Panc1 (cell line): ENCODE measurements around the gene SLC25A42. TPM values are rescaled to one million over a fixed set of nuclear protein-coding genes. Genes with fewer than 3 reads are reported as not detected.

Experiments
- ATAC-seq: fragments of 200-7000 bp; cut with Tn5 transposase; 2 replicates; pipeline ENCODE4 v1.9.1; 2020; ENCODE audit warnings: mild to moderate bottlenecking, moderate library complexity
- BruUV-seq: library from RNA; stranded (reverse); fragments of 400-500 nt; replicated peaks from 2 replicates; lab custom pipeline; 2021; lab: Mats Ljungman, UMichigan
- CTCF ChIA-PET: fragments of 300-600 bp; sonication (Branson Sonifier 250); formaldehyde crosslinking; loops from one replicate; lab custom pipeline; 2022; ENCODE audit warnings: antibody characterized with exemption; lab: Charles Lee
- POLR2A ChIA-PET: fragments of 300-600 bp; sonication (Branson Sonifier 250); formaldehyde crosslinking; loops from one replicate; lab custom pipeline; 2022; ENCODE audit warnings: antibody characterized with exemption; lab: Charles Lee
- DNase-seq: peaks from one replicate; pipeline ENCODE4 v3.0.0-alpha.2; 2010; ENCODE audit warnings: low read depth, low spot score
- H3K27ac ChIP-seq: 2 replicates; pipeline ENCODE4 v1.5.1; 2011; ENCODE audit warnings: mild to moderate bottlenecking, low read length, inconsistent platforms
- H3K27me3 ChIP-seq: fragments of 200-500 bp; sonication (Bioruptor generic); 2 replicates; pipeline ENCODE4 v1.6.0; 2014; ENCODE audit warnings: low read length, inconsistent platforms; ENCODE audit not compliant: control insufficient read depth, insufficient read depth
- H3K36me3 ChIP-seq: fragments of 200-500 bp; sonication (Bioruptor generic); 2 replicates; pipeline ENCODE4 v1.5.1; 2014; ENCODE audit warnings: inconsistent platforms, mild to moderate bottlenecking, low read length, moderate library complexity; ENCODE audit not compliant: control insufficient read depth, insufficient read depth
- H3K4me1 ChIP-seq: 2 replicates; pipeline ENCODE4 v1.5.1; 2011; ENCODE audit warnings: inconsistent platforms, mild to moderate bottlenecking, low read length, moderate library complexity; ENCODE audit not compliant: control insufficient read depth, insufficient read depth
- H3K4me3 ChIP-seq, 2 experiments: 2 replicates each; pipeline ENCODE4 v1.5.1; 2011 to 2012; ENCODE audit warnings: low read depth in 2 of 2, low read length in 2 of 2, mild to moderate bottlenecking in 2 of 2, inconsistent platforms in 1 of 2, moderate library complexity in 1 of 2
- H3K9me3 ChIP-seq: fragments of 200-500 bp; sonication (Bioruptor generic); 2 replicates; pipeline ENCODE4 v1.5.1; 2014; ENCODE audit warnings: low read depth, mild to moderate bottlenecking, inconsistent platforms, low read length, moderate library complexity; ENCODE audit not compliant: control insufficient read depth, insufficient read depth
- POLR2AphosphoS5 ChIP-seq: IDR thresholded peaks from 2 replicates; pipeline ENCODE4 v1.6.1; 2012; ENCODE audit warnings: mild to moderate bottlenecking, low read depth, low read length, moderate library complexity
- SIN3A ChIP-seq: IDR thresholded peaks from 2 replicates; pipeline ENCODE4 v1.6.1; 2012; ENCODE audit warnings: low read depth, mild to moderate bottlenecking, low read length, moderate library complexity, borderline replicate concordance; ENCODE audit not compliant: insufficient read depth
- TCF7L2 ChIP-seq: IDR thresholded peaks from 2 replicates; pipeline ENCODE4 v1.6.1; 2011; ENCODE audit warnings: mild to moderate bottlenecking, low read depth, low read length, inconsistent platforms
- in situ Hi-C: cut with HindIII; loops from 2 replicates; pipeline ENCODE4 v1.10.0; 2016; ENCODE audit warnings: low sequenced_read_pairs, low pct_unique_long_range_greater_than_20kb
- intact Hi-C: fragments of 100-400 bp; cut with micrococcal nuclease; formaldehyde crosslinking; loops from one replicate; pipeline ENCODE4 v1.10.0; 2022; ENCODE audit not compliant: unreplicated experiment
- total RNA-seq: library from RNA; stranded (reverse); gene quantifications from one replicate; pipeline ENCODE4 v1.2.1, GENCODE V29; 2021; ENCODE audit not compliant: unreplicated experiment
- TF ChIP-seq, protein P1 (sequence below), 2 experiments: IDR thresholded peaks; 2 replicates each; pipeline ENCODE4 v1.6.1; 2011 to 2012; ENCODE audit warnings: low read depth in 2 of 2, control low read depth in 1 of 2, low read length in 1 of 2, mild to moderate bottlenecking in 1 of 2, moderate library complexity in 1 of 2; ENCODE audit not compliant: insufficient read depth in 1 of 2
- TF ChIP-seq, protein P2 (sequence below): fragments of 450-650 bp; IDR thresholded peaks from 2 replicates; pipeline ENCODE4 v1.5.1; 2017; ENCODE audit warnings: mild to moderate bottlenecking

The SLC25A42 gene
- total RNA-seq, 1 experiment from 2014 or later, result 2.6 TPM

GRCh38 chr19:19103167-19103566 lies 39.4 kb downstream of the SLC25A42 start:
- H3K4me3 ChIP-seq, result no peak overlapping the region
- ChIA-PET POLR2A (no interaction called here), CTCF (no interaction called here)
- no peaks in the 10 kb centered on the region for H3K27me3 ChIP-seq
- no peaks in the 10 kb centered on the region for H3K4me1 ChIP-seq
- no peak for ATAC-seq
- H3K9me3 ChIP-seq, result no peaks in the 10 kb centered on the region
- no peak overlapping the region for H3K27ac ChIP-seq
- no peak for DNase-seq
- intact Hi-C loops (no loop called here), in situ Hi-C loops (no loop called here)
- TF ChIP-seq SIN3A (no peak), TCF7L2 (no peak)
- H3K36me3 ChIP-seq, result no peaks in the 10 kb centered on the region
- no TSS peak for BruUV-seq

DNA sequence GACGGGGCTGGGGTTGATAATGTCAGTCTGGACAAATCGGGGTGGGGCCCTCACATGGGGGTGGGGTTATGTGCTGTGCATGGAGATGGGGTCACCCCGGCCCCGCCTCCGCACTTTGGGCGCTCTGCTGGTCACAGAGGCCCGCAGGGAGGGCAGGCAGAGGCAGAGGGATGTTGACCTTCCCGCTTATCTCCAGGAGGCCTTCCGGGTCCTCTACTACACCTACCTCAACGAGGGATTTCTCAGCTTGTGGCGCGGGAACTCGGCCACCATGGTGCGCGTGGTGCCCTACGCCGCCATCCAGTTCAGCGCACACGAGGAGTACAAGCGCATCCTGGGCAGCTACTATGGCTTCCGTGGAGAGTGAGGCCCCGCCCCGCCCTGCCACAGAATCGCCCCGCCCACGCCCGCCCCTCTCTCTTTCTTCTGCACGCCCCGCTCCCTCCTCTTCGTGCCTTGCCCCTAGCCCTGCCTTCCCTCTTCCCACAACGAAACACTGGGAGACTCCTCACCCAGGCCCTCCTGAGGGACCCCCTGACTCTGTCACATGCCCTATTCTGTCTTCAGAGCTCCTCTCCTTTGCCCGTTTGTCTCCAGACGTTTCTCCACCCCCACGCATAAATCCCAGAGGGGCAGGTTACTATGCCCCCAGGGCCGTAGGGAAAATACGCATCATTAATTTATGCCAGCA lies 41.7 kb downstream of the SLC25A42 start:
- no peaks in the 10 kb centered on the region for H3K27me3 ChIP-seq
- no peaks in the 10 kb centered on the region for H3K36me3 ChIP-seq
- no peaks in the 10 kb centered on the region for H3K4me1 ChIP-seq
- DNase-seq, result no peak
- no TSS peak for BruUV-seq
- ChIA-PET POLR2A (no interaction called here), CTCF (interaction anchor here (0.7 kb wide), 1 partner anchor 48 kb away, joined by 3 read pairs; no protein-coding TSS in a partner anchor)
- H3K27ac ChIP-seq, result no peak overlapping the region
- peak overlapping the region in 1 of 2 experiments; percentile 26; a peak in 1 of 4 replicates for H3K4me3 ChIP-seq
- TF ChIP-seq SIN3A (no peak), TCF7L2 (no peak), POLR2AphosphoS5 (no peak)
- TF ChIP-seq, protein P1, sequence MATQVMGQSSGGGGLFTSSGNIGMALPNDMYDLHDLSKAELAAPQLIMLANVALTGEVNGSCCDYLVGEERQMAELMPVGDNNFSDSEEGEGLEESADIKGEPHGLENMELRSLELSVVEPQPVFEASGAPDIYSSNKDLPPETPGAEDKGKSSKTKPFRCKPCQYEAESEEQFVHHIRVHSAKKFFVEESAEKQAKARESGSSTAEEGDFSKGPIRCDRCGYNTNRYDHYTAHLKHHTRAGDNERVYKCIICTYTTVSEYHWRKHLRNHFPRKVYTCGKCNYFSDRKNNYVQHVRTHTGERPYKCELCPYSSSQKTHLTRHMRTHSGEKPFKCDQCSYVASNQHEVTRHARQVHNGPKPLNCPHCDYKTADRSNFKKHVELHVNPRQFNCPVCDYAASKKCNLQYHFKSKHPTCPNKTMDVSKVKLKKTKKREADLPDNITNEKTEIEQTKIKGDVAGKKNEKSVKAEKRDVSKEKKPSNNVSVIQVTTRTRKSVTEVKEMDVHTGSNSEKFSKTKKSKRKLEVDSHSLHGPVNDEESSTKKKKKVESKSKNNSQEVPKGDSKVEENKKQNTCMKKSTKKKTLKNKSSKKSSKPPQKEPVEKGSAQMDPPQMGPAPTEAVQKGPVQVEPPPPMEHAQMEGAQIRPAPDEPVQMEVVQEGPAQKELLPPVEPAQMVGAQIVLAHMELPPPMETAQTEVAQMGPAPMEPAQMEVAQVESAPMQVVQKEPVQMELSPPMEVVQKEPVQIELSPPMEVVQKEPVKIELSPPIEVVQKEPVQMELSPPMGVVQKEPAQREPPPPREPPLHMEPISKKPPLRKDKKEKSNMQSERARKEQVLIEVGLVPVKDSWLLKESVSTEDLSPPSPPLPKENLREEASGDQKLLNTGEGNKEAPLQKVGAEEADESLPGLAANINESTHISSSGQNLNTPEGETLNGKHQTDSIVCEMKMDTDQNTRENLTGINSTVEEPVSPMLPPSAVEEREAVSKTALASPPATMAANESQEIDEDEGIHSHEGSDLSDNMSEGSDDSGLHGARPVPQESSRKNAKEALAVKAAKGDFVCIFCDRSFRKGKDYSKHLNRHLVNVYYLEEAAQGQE (IDR thresholded peaks at IDR 0.05; ENCODE audit: insufficient read depth in 1 of 2, low read depth in 2 of 2, low read length in 1 of 2), result no peak
- TF ChIP-seq, protein P2, sequence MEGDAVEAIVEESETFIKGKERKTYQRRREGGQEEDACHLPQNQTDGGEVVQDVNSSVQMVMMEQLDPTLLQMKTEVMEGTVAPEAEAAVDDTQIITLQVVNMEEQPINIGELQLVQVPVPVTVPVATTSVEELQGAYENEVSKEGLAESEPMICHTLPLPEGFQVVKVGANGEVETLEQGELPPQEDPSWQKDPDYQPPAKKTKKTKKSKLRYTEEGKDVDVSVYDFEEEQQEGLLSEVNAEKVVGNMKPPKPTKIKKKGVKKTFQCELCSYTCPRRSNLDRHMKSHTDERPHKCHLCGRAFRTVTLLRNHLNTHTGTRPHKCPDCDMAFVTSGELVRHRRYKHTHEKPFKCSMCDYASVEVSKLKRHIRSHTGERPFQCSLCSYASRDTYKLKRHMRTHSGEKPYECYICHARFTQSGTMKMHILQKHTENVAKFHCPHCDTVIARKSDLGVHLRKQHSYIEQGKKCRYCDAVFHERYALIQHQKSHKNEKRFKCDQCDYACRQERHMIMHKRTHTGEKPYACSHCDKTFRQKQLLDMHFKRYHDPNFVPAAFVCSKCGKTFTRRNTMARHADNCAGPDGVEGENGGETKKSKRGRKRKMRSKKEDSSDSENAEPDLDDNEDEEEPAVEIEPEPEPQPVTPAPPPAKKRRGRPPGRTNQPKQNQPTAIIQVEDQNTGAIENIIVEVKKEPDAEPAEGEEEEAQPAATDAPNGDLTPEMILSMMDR, result no peak
- intact Hi-C loops, result no loop called here
- peak; percentile 48; the same call in 1 of the 2 replicates for ATAC-seq
- in situ Hi-C loops, result no loop called here
- no peaks in the 10 kb centered on the region for H3K9me3 ChIP-seq

- no peaks in the 10 kb centered on the region for H3K4me1 ChIP-seq
- no TSS peak for BruUV-seq
- no peaks in the 10 kb centered on the region for H3K9me3 ChIP-seq
- H3K4me3 ChIP-seq, result no peak overlapping the region; a peak in 1 of 4 replicates
- H3K27ac ChIP-seq, result no peak overlapping the region
- POLR2A ChIA-PET, result no interaction called here
- H3K27me3 ChIP-seq, result no peaks in the 10 kb centered on the region
- in situ Hi-C loops (no loop called here), intact Hi-C loops (no loop called here)
- no peak for ATAC-seq
- CTCF ChIA-PET, result no interaction called here
- DNase-seq, result no peak
- H3K36me3 ChIP-seq, result no peaks in the 10 kb centered on the region
- TF ChIP-seq TCF7L2 (no peak), SIN3A (no peak), POLR2AphosphoS5 (no peak)
- TF ChIP-seq, protein P1 (IDR thresholded peaks at IDR 0.05; ENCODE audit: insufficient read depth in 1 of 2, low read depth in 2 of 2, low read length in 1 of 2), result no peak
- TF ChIP-seq, protein P2, result no peak
Observed at GRCh38 chr19:19106056-19106551, 42.3 kb downstream of the SLC25A42 start.
